Lower leg skin (tissue), 4 donors: ENCODE results near the gene SDK2. TPM values are rescaled to one million over a fixed set of nuclear protein-coding genes. Genes with fewer than 3 reads are reported as not detected.

Source experiments
- DNase-seq, 2 donors: peaks; one replicate each; pipeline ENCODE4 v3.0.0-alpha.2; 2019; ENCODE audit warnings: low spot score in 2 of 2
- H3K4me3 ChIP-seq: fragments of 200-600 bp; sonication (generic); 2 replicates; pipeline ENCODE4 v1.5.1; 2017; ENCODE audit warnings: mild to moderate bottlenecking, low read depth; ENCODE audit not compliant: poor library complexity, severe bottlenecking
- POLR2A ChIP-seq, 2 donors: fragments of 450-650 bp; IDR thresholded peaks; one replicate each; pipeline ENCODE4 v1.6.1; 2016 to 2017; ENCODE audit warnings: antibody characterized with exemption in 2 of 2, mild to moderate bottlenecking in 1 of 2, moderate library complexity in 1 of 2
- WGBS, 2 donors: methylation state at CpG; one replicate each; pipeline ENCODE4 v1.1.5; 2018; 5-methylcytosine and 5-hydroxymethylcytosine counted together
- intact Hi-C: fragments of 100-400 bp; cut with DNase I; formaldehyde crosslinking; loops from one replicate; pipeline ENCODE4 v1.15.0; 2023; ENCODE audit warnings: low total_unique reads
- total RNA-seq, 4 donors: library from RNA; depleted of rRNA; stranded (reverse); fragments of >200 nt; gene quantifications; one replicate each; pipeline ENCODE4 v1.1.0, GENCODE V29; 2016
- TF ChIP-seq, protein P1 (sequence below), 3 donors: fragments of 450-650 bp; IDR thresholded peaks; one replicate each; pipeline ENCODE4 v1.5.1; 2016; ENCODE audit warnings: antibody characterized with exemption in 3 of 3, mild to moderate bottlenecking in 3 of 3, moderate library complexity in 2 of 3

Gene SDK2
- total RNA-seq, 4 donors from 2014 or later, result 1.5 to 4.4 (median 1.6) TPM

DNA sequence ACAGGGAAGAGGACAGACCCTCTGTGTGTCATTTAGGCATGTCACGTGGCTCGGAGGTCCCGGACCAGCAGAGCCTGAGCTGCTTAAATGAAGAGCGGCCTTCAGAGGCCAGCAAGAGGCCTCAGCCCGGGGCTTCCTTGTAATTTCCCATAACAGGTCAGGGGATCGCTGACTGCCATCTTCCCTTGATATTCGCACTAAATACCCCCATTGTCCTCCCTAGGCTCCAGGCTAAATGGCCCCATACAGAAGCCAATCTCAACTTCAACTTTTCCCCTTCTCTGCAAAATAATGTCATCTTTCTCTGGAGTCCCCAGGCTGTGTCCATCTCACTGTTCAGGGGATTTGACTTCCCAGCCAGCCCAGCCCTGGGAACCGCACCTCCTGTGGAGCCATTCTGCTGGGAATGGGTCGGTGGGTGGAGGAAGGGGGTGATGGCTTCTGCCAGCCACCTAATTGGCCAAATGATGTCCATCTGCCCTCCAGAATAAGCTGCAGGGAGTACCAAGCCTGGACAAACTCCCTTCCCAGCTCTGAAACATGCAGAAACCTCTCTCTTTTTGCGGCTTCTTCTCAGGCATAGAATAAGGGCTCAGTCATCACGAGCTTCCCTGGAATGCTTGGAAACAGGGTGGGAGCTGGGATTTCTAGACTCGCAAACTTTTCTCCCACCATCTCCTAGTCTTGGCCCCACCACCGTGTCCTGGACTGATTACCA, 129.9 kb downstream of the SDK2 start:
- no peak for DNase-seq

DNA sequence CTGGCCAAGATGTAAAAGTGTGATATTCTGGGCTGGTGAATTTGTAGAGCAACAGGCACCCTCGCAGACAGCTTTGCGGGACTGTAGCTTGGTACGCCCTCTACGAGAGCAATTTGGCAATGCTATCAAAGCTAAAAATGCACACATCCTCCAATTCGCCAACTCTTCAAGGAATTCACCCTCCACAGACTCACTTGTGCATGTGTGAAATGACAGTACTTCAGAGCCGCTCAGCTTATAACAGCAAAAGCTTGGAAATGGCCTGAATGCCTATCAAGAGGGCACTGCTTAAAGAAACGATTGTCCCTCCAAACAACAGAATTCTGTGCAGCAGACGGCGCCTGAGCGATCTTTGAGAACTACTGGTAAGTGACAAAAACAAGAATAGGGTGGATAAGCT, 130.8 kb downstream of the SDK2 start:
- TF ChIP-seq, protein P1, sequence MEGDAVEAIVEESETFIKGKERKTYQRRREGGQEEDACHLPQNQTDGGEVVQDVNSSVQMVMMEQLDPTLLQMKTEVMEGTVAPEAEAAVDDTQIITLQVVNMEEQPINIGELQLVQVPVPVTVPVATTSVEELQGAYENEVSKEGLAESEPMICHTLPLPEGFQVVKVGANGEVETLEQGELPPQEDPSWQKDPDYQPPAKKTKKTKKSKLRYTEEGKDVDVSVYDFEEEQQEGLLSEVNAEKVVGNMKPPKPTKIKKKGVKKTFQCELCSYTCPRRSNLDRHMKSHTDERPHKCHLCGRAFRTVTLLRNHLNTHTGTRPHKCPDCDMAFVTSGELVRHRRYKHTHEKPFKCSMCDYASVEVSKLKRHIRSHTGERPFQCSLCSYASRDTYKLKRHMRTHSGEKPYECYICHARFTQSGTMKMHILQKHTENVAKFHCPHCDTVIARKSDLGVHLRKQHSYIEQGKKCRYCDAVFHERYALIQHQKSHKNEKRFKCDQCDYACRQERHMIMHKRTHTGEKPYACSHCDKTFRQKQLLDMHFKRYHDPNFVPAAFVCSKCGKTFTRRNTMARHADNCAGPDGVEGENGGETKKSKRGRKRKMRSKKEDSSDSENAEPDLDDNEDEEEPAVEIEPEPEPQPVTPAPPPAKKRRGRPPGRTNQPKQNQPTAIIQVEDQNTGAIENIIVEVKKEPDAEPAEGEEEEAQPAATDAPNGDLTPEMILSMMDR (IDR thresholded peaks at IDR 0.05), result no peak
- TF ChIP-seq POLR2A (IDR thresholded peaks at IDR 0.05), result no peak
- intact Hi-C loops, result no loop called here
- H3K4me3 ChIP-seq, result no peak overlapping the region
- DNase-seq, result no peak
- WGBS, 2 donors, result 73 to 82% methylated on average over 10 of the region's 10 CpGs

More for the DNA sequence above, 129.9 kb downstream of the SDK2 start:
- intact Hi-C loops, result no loop called here
- 87% methylated on average over 12 to 13 of the region's 13 CpGs for WGBS, 2 donors
- H3K4me3 ChIP-seq, result no peak overlapping the region
- TF ChIP-seq, protein P1 (IDR thresholded peaks at IDR 0.05), result no peak
- no peak for TF ChIP-seq POLR2A (IDR thresholded peaks at IDR 0.05)

DNA sequence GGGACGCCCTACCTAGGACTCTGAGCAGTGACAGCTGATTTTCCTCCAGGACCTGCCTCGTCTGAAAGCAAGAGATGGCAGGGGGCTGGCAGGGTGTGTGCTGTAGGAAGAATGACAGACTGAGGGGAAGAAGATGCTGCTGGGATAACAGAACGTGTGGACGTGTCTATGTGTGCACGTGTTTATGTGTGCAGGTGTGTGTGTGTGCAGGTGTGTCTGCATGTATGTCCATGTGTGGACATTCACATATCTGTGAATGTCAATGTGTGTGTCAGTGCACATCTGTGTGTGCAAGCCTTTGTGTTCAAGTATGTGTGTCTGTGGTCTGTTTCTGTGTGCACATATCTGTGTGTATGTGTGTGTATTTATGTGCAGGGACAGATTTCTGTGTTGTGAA, 132.5 kb downstream of the SDK2 start:
- DNase-seq, result no peak
- TF ChIP-seq POLR2A (IDR thresholded peaks at IDR 0.05), result no peak
- TF ChIP-seq, protein P1 (IDR thresholded peaks at IDR 0.05), result no peak
- H3K4me3 ChIP-seq, result no peak overlapping the region
- WGBS, 2 donors, result 67 to 76% methylated on average over 5 of the region's 5 CpGs
- intact Hi-C loops, result no loop called here

DNA sequence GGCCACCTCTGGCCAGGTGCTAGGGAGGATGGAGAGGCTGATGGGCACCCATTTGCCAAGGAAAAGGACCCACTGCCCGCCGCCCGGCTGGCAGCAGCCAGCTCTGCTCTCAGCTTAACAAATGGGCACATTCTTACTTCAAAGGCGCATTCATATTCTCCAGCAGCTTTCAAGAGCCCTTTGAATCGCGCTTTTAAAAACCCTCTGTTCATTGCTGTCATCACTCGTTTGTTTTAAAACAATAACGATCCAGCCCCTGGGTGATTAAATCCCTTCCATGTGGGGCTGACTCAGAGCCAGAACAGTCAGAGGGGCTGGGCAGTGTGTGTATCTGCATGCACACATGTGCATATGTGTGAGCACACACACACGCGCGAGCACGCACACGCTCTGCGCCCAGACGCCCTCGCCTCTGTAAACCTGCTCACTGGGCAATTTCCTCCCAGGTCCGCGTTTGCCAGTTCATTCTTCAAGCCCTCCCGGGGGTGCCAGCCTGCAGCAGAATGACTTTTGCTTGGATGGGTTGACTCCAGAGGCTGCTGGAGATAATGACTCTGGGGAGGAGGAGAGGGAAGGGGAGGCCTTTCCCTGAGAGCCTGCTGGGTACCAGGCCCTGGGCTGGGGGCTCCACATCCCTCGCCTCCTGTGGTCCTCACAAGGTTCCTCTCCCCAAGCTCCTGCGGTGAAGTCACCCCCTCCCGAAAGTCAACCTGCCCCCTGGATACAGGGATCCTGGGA, 133.1 kb downstream of the SDK2 start:
- intact Hi-C loops, result no loop called here
- TF ChIP-seq, protein P1 (IDR thresholded peaks at IDR 0.05), result no peak
- TF ChIP-seq POLR2A (IDR thresholded peaks at IDR 0.05), result no peak
- 65% methylated on average over 22 of the region's 22 CpGs for WGBS, 2 donors
- no peak overlapping the region for H3K4me3 ChIP-seq
- DNase-seq, result no peak

DNA sequence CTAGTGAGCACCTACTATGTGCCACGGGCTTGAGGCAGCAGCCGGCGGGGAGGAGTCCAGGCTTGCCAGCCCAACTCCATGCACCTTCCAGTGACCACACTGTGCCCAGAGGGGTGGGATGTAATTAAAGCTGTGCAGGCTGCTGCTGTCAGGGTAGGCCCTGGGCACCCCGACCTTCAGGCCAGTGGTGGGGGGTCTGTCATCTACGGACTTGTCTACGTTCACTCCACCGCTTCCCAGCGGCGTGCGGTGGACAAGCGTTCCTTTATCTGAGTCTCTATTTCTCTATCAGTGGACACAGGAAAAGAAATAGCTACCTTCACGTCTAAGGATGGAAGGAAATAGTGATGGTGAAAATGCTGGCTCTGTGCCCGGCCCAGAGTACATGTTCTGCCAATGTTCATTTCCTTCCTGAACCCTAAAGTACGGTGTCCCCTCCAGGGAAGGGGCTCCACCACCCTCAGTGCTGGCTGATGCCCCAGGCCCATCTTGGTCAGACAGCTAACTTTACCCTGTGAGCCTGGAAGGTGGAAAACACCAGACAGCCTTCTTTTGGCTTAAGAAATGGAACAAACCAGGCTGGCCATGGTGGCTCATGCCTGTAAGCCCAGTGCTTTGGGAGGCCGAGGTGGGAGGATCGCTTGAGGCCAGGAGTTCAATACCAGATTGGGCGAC, 135.2 kb downstream of the SDK2 start:
- TF ChIP-seq, protein P1 (IDR thresholded peaks at IDR 0.05), result no peak
- TF ChIP-seq POLR2A (IDR thresholded peaks at IDR 0.05), result no peak
- no peak overlapping the region for H3K4me3 ChIP-seq
- WGBS, 2 donors, result 85 to 87% methylated on average over 17 of the region's 17 CpGs
- intact Hi-C loops, result no loop called here
- no peak for DNase-seq
